HEK293 (cell line): ENCODE data around the gene TMEM167B.

Experiments
- CTCF ChIA-PET: fragments of 350-600 bp; formaldehyde crosslinking; extraction: SDS; loops from one replicate; lab custom pipeline; 2021; ENCODE audit warnings: antibody characterized with exemption; lab: Yijun Ruan, JAX
- POLR2A ChIA-PET: fragments of 300-600 bp; formaldehyde crosslinking; extraction: SDS; loops from one replicate; lab custom pipeline; 2020; ENCODE audit warnings: antibody characterized with exemption, inconsistent platforms; lab: Yijun Ruan, JAX
- H3K27ac ChIP-seq: fragments of 200-500 bp; sonication (Bioruptor generic); 2 replicates; pipeline ENCODE4 v1.5.1; 2014; ENCODE audit warnings: low read depth, low read length, control low read depth, inconsistent platforms; ENCODE audit errors: extremely low read depth
- H3K36me3 ChIP-seq, 2 experiments: fragments of 200-500 bp in 1 of 2; sonication (Bioruptor generic) in 1 of 2; 1 replicate in 1 of 2; 2 replicates in 1 of 2; pipeline ENCODE4 v1.5.1; 2014 to 2017; ENCODE audit warnings: inconsistent platforms in 2 of 2, low read length in 2 of 2; ENCODE audit not compliant: control insufficient read depth in 2 of 2, insufficient read depth in 1 of 2
- H3K4me1 ChIP-seq: fragments of 200-500 bp; sonication (Bioruptor generic); 2 replicates; pipeline ENCODE4 v1.5.1; 2014; ENCODE audit warnings: mild to moderate bottlenecking, low read length, inconsistent platforms; ENCODE audit not compliant: control insufficient read depth, insufficient read depth
- H3K4me3 ChIP-seq: 2 replicates; pipeline ENCODE4 v1.5.1; 2011; ENCODE audit warnings: low read depth, mild to moderate bottlenecking, control low read depth, low read length, moderate library complexity
- H3K9me3 ChIP-seq: fragments of 200-500 bp; sonication (Bioruptor generic); 2 replicates; pipeline ENCODE4 v1.5.1; 2014; ENCODE audit warnings: low read depth, low read length, inconsistent platforms; ENCODE audit not compliant: control insufficient read depth, insufficient read depth
- CTCF ChIP-seq: fragments of 450-650 bp; formaldehyde crosslinking; IDR thresholded peaks from 2 replicates; pipeline ENCODE4 v1.5.1; 2016; ENCODE audit warnings: missing biosample characterization, missing genetic modification characterization
- IKZF3 ChIP-seq: fragments of 450-650 bp; IDR thresholded peaks from 2 replicates; pipeline ENCODE4 v1.5.0; 2018; ENCODE audit warnings: missing biosample characterization, mild to moderate bottlenecking, missing genetic modification characterization, moderate library complexity
- KLF1 ChIP-seq: fragments of 450-650 bp; formaldehyde crosslinking; IDR thresholded peaks from 2 replicates; pipeline ENCODE4 v1.5.1; 2016; ENCODE audit warnings: missing biosample characterization, missing genetic modification characterization
- KLF7 ChIP-seq: fragments of 450-650 bp; formaldehyde crosslinking; IDR thresholded peaks from 2 replicates; pipeline ENCODE4 v1.5.1; 2016; ENCODE audit warnings: missing biosample characterization, missing genetic modification characterization, borderline replicate concordance
- KLF8 ChIP-seq: fragments of 450-650 bp; formaldehyde crosslinking; IDR thresholded peaks from 2 replicates; pipeline ENCODE4 v1.5.1; 2016; ENCODE audit warnings: missing biosample characterization, missing genetic modification characterization
- REST ChIP-seq: fragments of 450-650 bp; formaldehyde crosslinking; IDR thresholded peaks from 2 replicates; pipeline ENCODE4 v1.5.1; 2016; ENCODE audit warnings: missing biosample characterization, missing genetic modification characterization
- SP2 ChIP-seq: fragments of 450-650 bp; formaldehyde crosslinking; IDR thresholded peaks from 2 replicates; pipeline ENCODE4 v1.5.1; 2016; ENCODE audit warnings: missing biosample characterization, missing genetic modification characterization
- YY1 ChIP-seq: fragments of 450-650 bp; formaldehyde crosslinking; IDR thresholded peaks from 2 replicates; pipeline ENCODE4 v1.5.1; 2018; ENCODE audit warnings: missing biosample characterization, missing genetic modification characterization
- ZFP37 ChIP-seq: fragments of 450-650 bp; formaldehyde crosslinking; IDR thresholded peaks from 2 replicates; pipeline ENCODE4 v1.5.1; 2016; ENCODE audit warnings: missing biosample characterization, missing genetic modification characterization
- ZNF184 ChIP-seq: fragments of 450-650 bp; IDR thresholded peaks from 2 replicates; pipeline ENCODE4 v1.5.1; 2018; ENCODE audit warnings: missing biosample characterization, mild to moderate bottlenecking, missing genetic modification characterization
- ZNF214 ChIP-seq: fragments of 450-650 bp; formaldehyde crosslinking; IDR thresholded peaks from 2 replicates; pipeline ENCODE4 v1.5.1; 2017; ENCODE audit warnings: missing biosample characterization, mild to moderate bottlenecking, missing genetic modification characterization, borderline replicate concordance
- ZNF341 ChIP-seq: fragments of 450-650 bp; formaldehyde crosslinking; IDR thresholded peaks from 2 replicates; pipeline ENCODE4; 2016; ENCODE audit warnings: low read depth, missing biosample characterization, missing genetic modification characterization
- ZNF521 ChIP-seq: fragments of 450-650 bp; formaldehyde crosslinking; IDR thresholded peaks from 2 replicates; pipeline ENCODE4 v1.5.1; 2017; ENCODE audit warnings: missing biosample characterization, mild to moderate bottlenecking, missing genetic modification characterization
- ZNF571 ChIP-seq: fragments of 450-650 bp; formaldehyde crosslinking; IDR thresholded peaks from 2 replicates; pipeline ENCODE4 v1.5.0; 2017; ENCODE audit warnings: missing biosample characterization, missing genetic modification characterization
- ZNF600 ChIP-seq: fragments of 450-650 bp; formaldehyde crosslinking; IDR thresholded peaks from 2 replicates; pipeline ENCODE4 v1.5.1; 2016; ENCODE audit warnings: missing biosample characterization, missing genetic modification characterization
- ZNF677 ChIP-seq: fragments of 450-650 bp; IDR thresholded peaks from 2 replicates; pipeline ENCODE4 v1.5.0; 2018; ENCODE audit warnings: missing biosample characterization, mild to moderate bottlenecking, missing genetic modification characterization, moderate library complexity
- ZNF747 ChIP-seq: fragments of 450-650 bp; formaldehyde crosslinking; IDR thresholded peaks from 2 replicates; pipeline ENCODE4 v1.5.1; 2016; ENCODE audit warnings: missing biosample characterization, missing genetic modification characterization
- ZNF76 ChIP-seq: fragments of 450-650 bp; formaldehyde crosslinking; IDR thresholded peaks from 2 replicates; pipeline ENCODE4; 2016; ENCODE audit warnings: low read depth, missing biosample characterization, missing genetic modification characterization, borderline replicate concordance
- ZSCAN16 ChIP-seq: fragments of 450-650 bp; formaldehyde crosslinking; IDR thresholded peaks from 2 replicates; pipeline ENCODE4 v1.5.1; 2016; ENCODE audit warnings: missing biosample characterization, missing genetic modification characterization
- TF ChIP-seq, protein P1 (sequence below): fragments of 450-650 bp; formaldehyde crosslinking; optimal IDR thresholded peaks from 2 replicates; pipeline ENCODE3; 2016; ENCODE audit warnings: missing biosample characterization, mild to moderate bottlenecking, missing genetic modification characterization
- TF ChIP-seq, protein P2 (sequence below): fragments of 450-650 bp; formaldehyde crosslinking; IDR thresholded peaks from 2 replicates; pipeline ENCODE4 v1.5.1; 2016; ENCODE audit warnings: missing biosample characterization, missing genetic modification characterization
- TF ChIP-seq, protein P3 (sequence below): fragments of 450-650 bp; formaldehyde crosslinking; IDR thresholded peaks from 2 replicates; pipeline ENCODE4 v1.5.1; 2016; ENCODE audit warnings: missing biosample characterization, missing genetic modification characterization

The TMEM167B gene

GRCh38 chr1:109090196-109091077 lies at the start of gene TMEM167B (continued):
- TF ChIP-seq ZSCAN16 (tag by site-specific recombination) (no peak), YY1 (tag by site-specific recombination) (peak; percentile 74), KLF7 (peak; percentile 64; the same call in 1 of the 2 replicates), ZFP37 (tag by site-specific recombination) (peak; percentile 95), ZNF214 (tag by site-specific recombination) (no peak)

DNA sequence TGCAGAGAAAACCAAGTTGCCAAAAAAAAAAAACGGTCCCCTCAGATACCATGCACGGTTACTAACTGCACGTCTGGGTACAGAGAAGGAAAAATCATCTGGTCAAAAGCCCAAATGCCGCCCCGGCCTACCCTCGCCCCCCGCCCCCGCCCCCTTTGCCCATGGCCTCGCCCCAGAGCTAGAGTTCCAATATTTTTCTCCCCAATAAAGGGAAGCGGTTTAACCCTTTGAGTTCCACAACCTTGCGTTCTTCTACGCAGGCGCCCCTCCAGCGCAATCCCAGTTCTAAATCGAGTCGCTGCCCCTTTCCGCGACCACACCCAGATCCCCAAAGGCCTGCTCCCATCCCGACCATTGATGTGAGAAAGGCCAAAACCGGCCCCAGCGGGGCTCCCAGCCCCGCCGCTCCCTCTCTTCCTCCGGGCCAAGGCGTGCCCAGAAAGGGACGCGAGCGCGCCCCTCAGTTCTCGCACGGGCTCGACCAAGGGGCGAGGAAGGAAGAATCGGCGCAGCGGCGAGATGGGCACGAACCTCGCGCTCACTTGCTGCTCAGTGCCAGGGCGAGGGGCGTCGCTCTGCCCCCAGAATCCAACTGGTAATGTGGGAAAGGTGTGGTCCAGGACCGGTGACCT lies 49.5 kb upstream of the TMEM167B start:
- no peaks in the 10 kb centered on the region for H3K4me1 ChIP-seq
- H3K9me3 ChIP-seq, result no peaks in the 10 kb centered on the region
- CTCF ChIA-PET, result no interaction called here
- H3K36me3 ChIP-seq, result no peaks in the 10 kb centered on the region
- peak overlapping the region; percentile 85 for H3K4me3 ChIP-seq
- POLR2A ChIA-PET, result interaction anchor here (0.9 to 2.6 kb wide), 4 partner anchors 10 to 59 kb away, joined by 4 to 43 read pairs (median 8); partner anchors contain the start of genes TAF13 and TMEM167B
- peak overlapping the region; percentile 75; the same call in 1 of the 2 replicates for H3K27ac ChIP-seq
- no peak for TF ChIP-seq ZNF600 (tag by site-specific recombination)
- TF ChIP-seq, protein P1, sequence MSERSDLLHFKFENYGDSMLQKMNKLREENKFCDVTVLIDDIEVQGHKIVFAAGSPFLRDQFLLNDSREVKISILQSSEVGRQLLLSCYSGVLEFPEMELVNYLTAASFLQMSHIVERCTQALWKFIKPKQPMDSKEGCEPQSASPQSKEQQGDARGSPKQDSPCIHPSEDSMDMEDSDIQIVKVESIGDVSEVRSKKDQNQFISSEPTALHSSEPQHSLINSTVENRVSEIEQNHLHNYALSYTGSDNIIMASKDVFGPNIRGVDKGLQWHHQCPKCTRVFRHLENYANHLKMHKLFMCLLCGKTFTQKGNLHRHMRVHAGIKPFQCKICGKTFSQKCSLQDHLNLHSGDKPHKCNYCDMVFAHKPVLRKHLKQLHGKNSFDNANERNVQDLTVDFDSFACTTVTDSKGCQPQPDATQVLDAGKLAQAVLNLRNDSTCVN, result peak; percentile 92
- peak; percentile 60 for TF ChIP-seq CTCF (tag by site-specific recombination)
- no peak for TF ChIP-seq ZNF571
- no peak for TF ChIP-seq ZNF184 (tag by site-specific recombination)
- peak; percentile 49; the same call in 1 of the 2 replicates for TF ChIP-seq ZNF76 (tag by site-specific recombination)
- peak; percentile 15; the same call in 1 of the 2 replicates for TF ChIP-seq SP2 (tag by site-specific recombination)
- 0 out of 2 replicates have a peak, but pooled peaks have one; percentile 24 for TF ChIP-seq IKZF3
- no peak for TF ChIP-seq ZNF521 (tag by site-specific recombination)
- TF ChIP-seq ZNF341, result no peak
- TF ChIP-seq REST, result no peak
- TF ChIP-seq ZNF747 (tag by site-specific recombination), result no peak
- TF ChIP-seq, protein P2, sequence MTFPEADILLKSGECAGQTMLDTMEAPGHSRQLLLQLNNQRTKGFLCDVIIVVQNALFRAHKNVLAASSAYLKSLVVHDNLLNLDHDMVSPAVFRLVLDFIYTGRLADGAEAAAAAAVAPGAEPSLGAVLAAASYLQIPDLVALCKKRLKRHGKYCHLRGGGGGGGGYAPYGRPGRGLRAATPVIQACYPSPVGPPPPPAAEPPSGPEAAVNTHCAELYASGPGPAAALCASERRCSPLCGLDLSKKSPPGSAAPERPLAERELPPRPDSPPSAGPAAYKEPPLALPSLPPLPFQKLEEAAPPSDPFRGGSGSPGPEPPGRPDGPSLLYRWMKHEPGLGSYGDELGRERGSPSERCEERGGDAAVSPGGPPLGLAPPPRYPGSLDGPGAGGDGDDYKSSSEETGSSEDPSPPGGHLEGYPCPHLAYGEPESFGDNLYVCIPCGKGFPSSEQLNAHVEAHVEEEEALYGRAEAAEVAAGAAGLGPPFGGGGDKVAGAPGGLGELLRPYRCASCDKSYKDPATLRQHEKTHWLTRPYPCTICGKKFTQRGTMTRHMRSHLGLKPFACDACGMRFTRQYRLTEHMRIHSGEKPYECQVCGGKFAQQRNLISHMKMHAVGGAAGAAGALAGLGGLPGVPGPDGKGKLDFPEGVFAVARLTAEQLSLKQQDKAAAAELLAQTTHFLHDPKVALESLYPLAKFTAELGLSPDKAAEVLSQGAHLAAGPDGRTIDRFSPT (tag by site-specific recombination), result peak; percentile 37; the same call in 1 of the 2 replicates
- no peak for TF ChIP-seq ZNF677 (tag by site-specific recombination)
- 0 out of 2 replicates have a peak, but pooled peaks have one; percentile 23 for TF ChIP-seq KLF7
- TF ChIP-seq KLF8 (tag by site-specific recombination), result peak; percentile 43; the same call in 1 of the 2 replicates
- peak; percentile 47; the same call in 1 of the 2 replicates for TF ChIP-seq KLF1 (tag by site-specific recombination)
- TF ChIP-seq, protein P3, sequence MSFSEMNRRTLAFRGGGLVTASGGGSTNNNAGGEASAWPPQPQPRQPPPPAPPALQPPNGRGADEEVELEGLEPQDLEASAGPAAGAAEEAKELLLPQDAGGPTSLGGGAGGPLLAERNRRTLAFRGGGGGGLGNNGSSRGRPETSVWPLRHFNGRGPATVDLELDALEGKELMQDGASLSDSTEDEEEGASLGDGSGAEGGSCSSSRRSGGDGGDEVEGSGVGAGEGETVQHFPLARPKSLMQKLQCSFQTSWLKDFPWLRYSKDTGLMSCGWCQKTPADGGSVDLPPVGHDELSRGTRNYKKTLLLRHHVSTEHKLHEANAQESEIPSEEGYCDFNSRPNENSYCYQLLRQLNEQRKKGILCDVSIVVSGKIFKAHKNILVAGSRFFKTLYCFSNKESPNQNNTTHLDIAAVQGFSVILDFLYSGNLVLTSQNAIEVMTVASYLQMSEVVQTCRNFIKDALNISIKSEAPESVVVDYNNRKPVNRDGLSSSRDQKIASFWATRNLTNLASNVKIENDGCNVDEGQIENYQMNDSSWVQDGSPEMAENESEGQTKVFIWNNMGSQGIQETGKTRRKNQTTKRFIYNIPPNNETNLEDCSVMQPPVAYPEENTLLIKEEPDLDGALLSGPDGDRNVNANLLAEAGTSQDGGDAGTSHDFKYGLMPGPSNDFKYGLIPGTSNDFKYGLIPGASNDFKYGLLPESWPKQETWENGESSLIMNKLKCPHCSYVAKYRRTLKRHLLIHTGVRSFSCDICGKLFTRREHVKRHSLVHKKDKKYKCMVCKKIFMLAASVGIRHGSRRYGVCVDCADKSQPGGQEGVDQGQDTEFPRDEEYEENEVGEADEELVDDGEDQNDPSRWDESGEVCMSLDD (tag by site-specific recombination), result 0 out of 2 replicates have a peak, but pooled peaks have one; percentile 30
